Measurements from ENCODE around the gene TJAP1. TPM values are rescaled to one million over a fixed set of nuclear protein-coding genes. Genes with fewer than 3 reads are reported as not detected.

Gene TJAP1
- total and polyA plus RNA-seq, 2 of the 8 experiments (the other 6 are each of a cell fraction or from before 2014, with no cell fraction given), result 30.7 to 40.4 TPM

DNA sequence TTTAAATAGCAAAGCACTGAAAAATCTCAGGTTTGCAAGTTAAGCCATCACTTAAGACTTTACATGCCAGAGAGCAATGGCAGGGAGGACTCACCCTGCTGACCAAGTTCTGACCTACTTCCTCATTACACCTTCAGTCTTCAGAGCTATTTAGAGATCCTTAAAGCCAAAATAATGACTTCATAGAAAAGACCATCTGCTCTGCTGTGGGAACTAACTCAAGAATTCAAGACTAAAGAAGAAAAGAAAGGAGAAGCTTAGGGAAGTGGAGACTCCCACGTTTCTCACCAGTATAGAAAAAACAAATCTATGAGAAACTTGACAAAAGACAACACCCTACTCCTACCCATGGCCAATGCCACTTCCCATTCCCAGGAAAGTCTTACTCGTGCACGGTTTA is 69.9 kb downstream of the TJAP1 start:
- FAIRE-seq (no peak), DNase-seq (ENCODE audit: low read depth in 1 of 2, low spot score in 2 of 2) (no peak)
- ChIA-PET POLR2A (ENCODE audit: partially characterized antibody) (interaction anchor here (0.8 to 2.7 kb wide), 5 partner anchors 11 to 27 kb away, joined by 3 to 7 read pairs (median 5); no protein-coding TSS in a partner anchor), CTCF (ENCODE audit: partially characterized antibody) (no interaction called here)
- no peak overlapping the region for H3K27ac ChIP-seq (ENCODE audit: low read depth, low read length)
- H3K18ac ChIP-seq (ENCODE audit: extremely low read depth, low read length), result no peak overlapping the region
- H4K91ac ChIP-seq (replicated peaks; ENCODE audit: insufficient read length, low read length), result no peak overlapping the region
- H3K4me2 ChIP-seq (ENCODE audit: insufficient read depth in 1 of 2, low read depth in 2 of 2, low read length in 2 of 2), result no peak overlapping the region
- H3K36me3 ChIP-seq (ENCODE audit: control insufficient read depth in 2 of 4, insufficient read depth in 4 of 4, low read length in 3 of 4), result peaks cover 37 to 95% (median 81%) of the 10 kb centered on the region in 4 experiments
- no peaks in the 10 kb centered on the region for H3K79me2 ChIP-seq (ENCODE audit: control insufficient read depth in 1 of 2, insufficient read depth in 2 of 2, low read length in 2 of 2)
- no peak overlapping the region for H3K23ac ChIP-seq (ENCODE audit: insufficient read length)
- H2BK120ac ChIP-seq (replicated peaks; ENCODE audit: low read depth, low read length), result no peak overlapping the region
- no peaks in the 10 kb centered on the region for H3K27me3 ChIP-seq (replicated peaks in 1 of 4; ENCODE audit: control insufficient read depth in 3 of 4, extremely low read depth in 1 of 4, insufficient read depth in 3 of 4, low read length in 3 of 4)
- no peak overlapping the region for H3K14ac ChIP-seq (ENCODE audit: insufficient read length)
- no peak overlapping the region for H4K5ac ChIP-seq (ENCODE audit: insufficient read length, low read depth, low read length)
- no peak overlapping the region for H2AK5ac ChIP-seq (ENCODE audit: low read depth, low read length)
- no peak overlapping the region for H2BK12ac ChIP-seq (ENCODE audit: low read depth, low read length)
- no peak overlapping the region for H2BK20ac ChIP-seq (ENCODE audit: low read length)
- H3K4me3 ChIP-seq (ENCODE audit: extremely low read depth in 1 of 4, insufficient read depth in 2 of 4, low read depth in 3 of 4, low read length in 4 of 4), result no peak overlapping the region
- H2AFZ ChIP-seq (ENCODE audit: low read length), result no peak overlapping the region
- peaks cover 2 to 5% of the 10 kb centered on the region in 2 experiments for H4K20me1 ChIP-seq (replicated peaks in 1 of 2; ENCODE audit: control insufficient read depth in 1 of 2, insufficient read depth in 2 of 2, low read length in 2 of 2)
- H3K4me1 ChIP-seq (replicated peaks in 1 of 4; ENCODE audit: control insufficient read depth in 3 of 4, insufficient read depth in 4 of 4, low read length in 3 of 4), result no peaks in the 10 kb centered on the region
- no peak overlapping the region for H4K8ac ChIP-seq (ENCODE audit: extremely low read depth, insufficient read depth, low read length)
- no peaks in the 10 kb centered on the region for H3K9me3 ChIP-seq (ENCODE audit: insufficient read depth in 2 of 2, low read depth in 1 of 2, low read length in 1 of 2)
- H2BK5ac ChIP-seq (ENCODE audit: low read depth, low read length), result no peak overlapping the region
- no peak overlapping the region for H3K9ac ChIP-seq (replicated peaks in 1 of 4; ENCODE audit: extremely low read depth in 1 of 4, low read depth in 3 of 4, low read length in 3 of 4)
- H2BK15ac ChIP-seq (ENCODE audit: low read length), result no peak overlapping the region
- H3K23me2 ChIP-seq (ENCODE audit: low read depth, low read length), result no peaks in the 10 kb centered on the region
- H3K4ac ChIP-seq (replicated peaks; ENCODE audit: insufficient read length, low read depth, low read length), result no peak overlapping the region
- H3K79me1 ChIP-seq (ENCODE audit: low read depth, low read length), result no peaks in the 10 kb centered on the region
- no peak overlapping the region for H3K56ac ChIP-seq (replicated peaks; ENCODE audit: insufficient read length, low read depth, low read length)
- 100% methylated on average over 3 of the region's 3 CpGs; no CpG with 5 or more reads in 1 of the 2 experiments for WGBS, 2 experiments (ENCODE audit: extremely low coverage in 1 of 2, insufficient coverage in 1 of 2, insufficient read length in 1 of 2, insufficient replicate concordance in 2 of 2, low coverage in 1 of 2, low lambda C conversion rate in 2 of 2, missing lambda C conversion rate in 1 of 2)
- TF ChIP-seq RBBP5 (IDR thresholded peaks at IDR 0.05; ENCODE audit: borderline replicate concordance, low read depth, low read length) (no peak), EZH2 (IDR thresholded peaks at IDR 0.05; ENCODE audit: low read depth, low read length, severe bottlenecking) (no peak), CHD2 (IDR thresholded peaks at IDR 0.05; ENCODE audit: low read length) (no peak), SP4 (IDR thresholded peaks at IDR 0.05; ENCODE audit: low read length) (no peak), RAD21 (IDR thresholded peaks at IDR 0.05 in 1 of 2, conservative IDR thresholded peaks at IDR 0.05 in 1 of 2; ENCODE audit: low read depth in 2 of 2, low read length in 2 of 2) (no peak), POU5F1 (IDR thresholded peaks at IDR 0.05; ENCODE audit: low read depth, low read length) (no peak), CREB1 (IDR thresholded peaks at IDR 0.05) (no peak), FOSL1 (IDR thresholded peaks at IDR 0.05; ENCODE audit: insufficient read depth, low read depth, low read length) (no peak), NRF1 (IDR thresholded peaks at IDR 0.05; ENCODE audit: low read depth, low read length) (no peak), YY1 (IDR thresholded peaks at IDR 0.05; ENCODE audit: low read depth, low read length) (no peak), SUZ12 (IDR thresholded peaks at IDR 0.05; ENCODE audit: low read length) (no peak), KDM5A (IDR thresholded peaks at IDR 0.05; ENCODE audit: low read length) (no peak), SIX5 (IDR thresholded peaks at IDR 0.05; ENCODE audit: low read depth, low read length) (no peak), EGR1 (IDR thresholded peaks at IDR 0.05; ENCODE audit: borderline replicate concordance, low read depth, low read length) (no peak), RFX5 (IDR thresholded peaks at IDR 0.05; ENCODE audit: borderline replicate concordance, low read depth, low read length) (no peak)

Data from H1 (cell line).